Renal cortex interstitium (tissue), 11 donors: ENCODE measurements around the gene CUX1. TPM values are rescaled to one million over a fixed set of nuclear protein-coding genes. Genes with fewer than 3 reads are reported as not detected.
"Not testable (repeated sequence)": the region's sequence is repeated elsewhere in the genome, so short reads cannot be mapped to it uniquely, and the experiment has no call there.

Experiments
- DNase-seq, 11 donors: peaks; one replicate each; pipeline ENCODE4 v3.0.0-alpha.2; 2013; ENCODE audit warnings: low read depth in 9 of 11, low spot score in 4 of 11; ENCODE audit errors: extremely low read depth in 1 of 11
- polyA plus RNA-seq, 3 donors: library from polyadenylated mRNA; unstranded; fragments of 120-200 nt; gene quantifications; one replicate each; pipeline ENCODE4 v1.2.1, GENCODE V29; 2013; ENCODE audit not compliant: insufficient read length in 3 of 3

CUX1 gene
- polyA plus RNA-seq, 3 donors, result 93.9 to 103 (median 98.0) TPM

- DNase-seq, result no peak
These were observed 43.1 kb downstream of the CUX1 start for GRCh38 chr7:101860316-101861217.

GRCh38 chr7:101861218-101861775 lies 43.9 kb downstream of the CUX1 start:
- DNase-seq, result no peak

GRCh38 chr7:101862280-101863220 lies 45.1 kb downstream of the CUX1 start:
- no peak for DNase-seq

- DNase-seq, result no peak
These were observed 46.2 kb downstream of the CUX1 start for GRCh38 chr7:101863598-101863997.

- DNase-seq, result no peak
These were observed 46.6 kb downstream of the CUX1 start for GRCh38 chr7:101864039-101864438.

GRCh38 chr7:101865031-101865430 lies 47.6 kb downstream of the CUX1 start:
- no peak for DNase-seq

- DNase-seq, result no peak
These were observed 48.0 kb downstream of the CUX1 start for GRCh38 chr7:101865455-101865854.

GRCh38 chr7:101866328-101866727 lies 48.9 kb downstream of the CUX1 start:
- DNase-seq, result no peak

- DNase-seq, result no peak
These were observed 49.8 kb downstream of the CUX1 start for GRCh38 chr7:101867265-101867664.

GRCh38 chr7:101867681-101868080 lies 50.3 kb downstream of the CUX1 start:
- DNase-seq, result not testable (repeated sequence)

GRCh38 chr7:101868191-101868950 lies 50.9 kb downstream of the CUX1 start:
- DNase-seq, result peak in 2 of 11 donors; percentile 47 to 58

GRCh38 chr7:101869026-101869900 lies 51.8 kb downstream of the CUX1 start:
- no peak for DNase-seq

GRCh38 chr7:101869901-101870290 lies 52.5 kb downstream of the CUX1 start:
- DNase-seq, result no peak

- DNase-seq, result no peak
These were observed 53.1 kb downstream of the CUX1 start for GRCh38 chr7:101870361-101871062.

GRCh38 chr7:101871351-101871750 lies 53.9 kb downstream of the CUX1 start:
- DNase-seq, result no peak

GRCh38 chr7:101874028-101874427 lies 56.6 kb downstream of the CUX1 start:
- no peak for DNase-seq

- no peak for DNase-seq
These were observed 57.9 kb downstream of the CUX1 start for GRCh38 chr7:101875283-101875846.
